ENCODE results near the gene MED27. TPM values are rescaled to one million over a fixed set of nuclear protein-coding genes. Genes with fewer than 3 reads are reported as not detected.

Gene MED27
- total and polyA plus RNA-seq, 2 of the 4 experiments (the other 2 are of a cell fraction) = 50.2 to 63.4 TPM

- peak overlapping the region; percentile 17; the same call in 1 of the 2 replicates for H2BK120ac ChIP-seq (ENCODE audit: low read depth, low read length)
- no CpG with 5 or more reads among the region's 2 CpGs for WGBS, 2 experiments (ENCODE audit: extremely low coverage in 2 of 2, insufficient read length in 1 of 2)
- H3K4ac ChIP-seq (ENCODE audit: low read depth, low read length) = no peak overlapping the region
- peak overlapping the region; percentile 82; the same call in 1 of the 2 replicates for H3K27ac ChIP-seq (ENCODE audit: insufficient read depth, low read length)
- H2AFZ ChIP-seq (replicated peaks; ENCODE audit: low read length, poor library complexity) = no peak overlapping the region
- in situ Hi-C loops (cut with MboI; ENCODE audit: low sequenced_read_pairs) = no loop called here
- CTCF ChIA-PET = no interaction called here
- no peaks in the 10 kb centered on the region for H4K20me1 ChIP-seq (ENCODE audit: insufficient read depth, low read length)
- H2BK15ac ChIP-seq (ENCODE audit: low read depth, low read length) = no peak overlapping the region
- H2BK5ac ChIP-seq (ENCODE audit: low read depth, low read length, poor library complexity, severe bottlenecking) = no peak overlapping the region
- DNase-seq = peak; percentile 78
- no peak overlapping the region for H3K9ac ChIP-seq (ENCODE audit: low read depth, low read length)
- no peak overlapping the region for H3K14ac ChIP-seq (replicated peaks; ENCODE audit: low read depth, low read length)
- peak overlapping the region; percentile 65; the same call in 1 of the 2 replicates for H3K4me2 ChIP-seq (ENCODE audit: low read depth, low read length)
- peaks cover 3% of the 10 kb centered on the region; the same call in 1 of the 2 replicates for H3K9me1 ChIP-seq (ENCODE audit: insufficient read depth, low read length)
- peaks cover 17% of the 10 kb centered on the region for H3K4me1 ChIP-seq (ENCODE audit: control insufficient read depth, insufficient read depth, low read length)
- peaks cover 2% of the 10 kb centered on the region for H3K36me3 ChIP-seq (ENCODE audit: control insufficient read depth, insufficient read depth, low read length)
- no peak overlapping the region for H2AK5ac ChIP-seq (ENCODE audit: low read depth, low read length)
- no peak overlapping the region for H2BK20ac ChIP-seq (ENCODE audit: low read depth, low read length)
- no peak overlapping the region for H2AK9ac ChIP-seq (replicated peaks; ENCODE audit: low read depth, low read length, poor library complexity)
- peaks cover 0 to 10% of the 10 kb centered on the region in 2 experiments; a peak in 3 of 4 replicates for H3K79me1 ChIP-seq (ENCODE audit: low read depth in 1 of 2, low read length in 2 of 2)
- dilution Hi-C loops (cut with HindIII; ENCODE audit: low sequenced_read_pairs, unreplicated experiment) = no loop called here
- H4K8ac ChIP-seq (ENCODE audit: low read depth in 2 of 2, low read length in 2 of 2) = no peak overlapping the region
- no TSS peak for BruUV-seq (replicated peaks)
- ATAC-seq (ENCODE audit: low read depth) = peak; percentile 92
- no peak overlapping the region for H3K18ac ChIP-seq (ENCODE audit: low read depth, low read length)
- H3K23ac ChIP-seq (ENCODE audit: low read depth, low read length) = no peak overlapping the region
- intact Hi-C loops (cut with micrococcal nuclease) = loop anchor here (5.0 kb wide), 1 partner anchor 190 kb away; the partner anchor contains the start of gene MED27
- POLR2A ChIA-PET (ENCODE audit: unreplicated experiment) = no interaction called here
- no peak overlapping the region for H3K56ac ChIP-seq (ENCODE audit: extremely low read depth, insufficient read depth, low read length)
- TF ChIP-seq CEBPB (IDR thresholded peaks at IDR 0.05; ENCODE audit: low read depth, low read length) = peak; percentile 41; the same call in 1 of the 2 replicates
- TF ChIP-seq CTCF (conservative IDR thresholded peaks at IDR 0.05; ENCODE audit: low read depth, low read length) = no peak
- TF ChIP-seq USF2 (IDR thresholded peaks at IDR 0.05; ENCODE audit: low read depth, low read length) = no peak
- TF ChIP-seq BHLHE40 (IDR thresholded peaks at IDR 0.05; ENCODE audit: low read depth, low read length) = no peak
- TF ChIP-seq RAD21 (IDR thresholded peaks at IDR 0.05; ENCODE audit: low read length) = no peak
- no peaks in the 10 kb centered on the region for H3K9me3 ChIP-seq (ENCODE audit: control insufficient read depth, insufficient read depth, low read length)
- no peak overlapping the region for H4K5ac ChIP-seq (ENCODE audit: low read depth, low read length)
- H3K27me3 ChIP-seq (ENCODE audit: control insufficient read depth, insufficient read depth, low read length) = no peaks in the 10 kb centered on the region
- no peak overlapping the region for H4K91ac ChIP-seq (ENCODE audit: insufficient read depth, low read depth, low read length)
- H3K4me3 ChIP-seq (ENCODE audit: insufficient read depth, low read depth, low read length) = no peak overlapping the region
Observed at GRCh38 chr9:131886826-131887225, 192.8 kb downstream of the MED27 start.
